K562 (cell line): ENCODE measurements around the gene EFCAB12. TPM values are rescaled to one million over a fixed set of nuclear protein-coding genes. Genes with fewer than 3 reads are reported as not detected.
A peak's percentile ranks its signal among the peaks of the same experiment; 100 is the strongest.

ENCODE experiments used
- ADNP ChIP-seq: fragments of 200-800 bp; sonication (Bioruptor generic); IDR thresholded peaks from 2 replicates; pipeline ENCODE4 v1.6.1; 2016; ENCODE audit warnings: missing genetic modification characterization, missing compliant biosample characterization
- BRF1 ChIP-seq: IDR thresholded peaks from 3 replicates; pipeline ENCODE4 v1.6.1; 2011; ENCODE audit warnings: borderline replicate concordance, mild to moderate bottlenecking; ENCODE audit not compliant: insufficient read length; ENCODE audit errors: extremely low read depth
- CBX1 ChIP-seq: sonication (generic); IDR thresholded peaks from 2 replicates; pipeline ENCODE4 v1.6.1; 2016; ENCODE audit warnings: antibody characterized with exemption, low read depth, mild to moderate bottlenecking
- CREBBP ChIP-seq: IDR thresholded peaks from one replicate; pipeline ENCODE4 v1.6.1; 2012; ENCODE audit warnings: low read depth, mild to moderate bottlenecking, control low read depth, inconsistent platforms, low read length
- DEAF1 ChIP-seq: fragments of 450-650 bp; formaldehyde crosslinking; IDR thresholded peaks from 2 replicates; pipeline ENCODE4 v1.4.0; 2020; ENCODE audit warnings: mild to moderate bottlenecking, moderate library complexity
- DMBX1 ChIP-seq: fragments of 250-450 bp; sonication (Bioruptor Pico); IDR thresholded peaks from 2 replicates; pipeline ENCODE4 v1.8.0; 2022; ENCODE audit warnings: inconsistent platforms, mild to moderate bottlenecking, moderate library complexity, borderline replicate concordance
- ETV1 ChIP-seq: fragments of 450-650 bp; conservative IDR thresholded peaks from 2 replicates; pipeline ENCODE4 v1.6.1; 2016; ENCODE audit warnings: missing genetic modification characterization, control low read depth, low read depth, missing compliant biosample characterization
- ETV5 ChIP-seq: sonication (generic); formaldehyde crosslinking; IDR thresholded peaks from 2 replicates; pipeline ENCODE4 v1.4.0; 2020; ENCODE audit warnings: low read depth, mild to moderate bottlenecking, missing genetic modification reagents
- FOXP4 ChIP-seq: sonication (generic); formaldehyde crosslinking; IDR thresholded peaks from 2 replicates; pipeline ENCODE4 v1.8.0; 2022; ENCODE audit warnings: mild to moderate bottlenecking, missing genetic modification reagents, borderline replicate concordance
- KAT8 ChIP-seq: fragments of 450-650 bp; IDR thresholded peaks from 2 replicates; pipeline ENCODE4 v1.6.1; 2016; ENCODE audit warnings: low read depth, mild to moderate bottlenecking
- NR3C1 ChIP-seq: sonication (generic); formaldehyde crosslinking; IDR thresholded peaks from 2 replicates; pipeline ENCODE4 v1.8.1; 2022; ENCODE audit warnings: missing genetic modification reagents
- PML ChIP-seq: IDR thresholded peaks from 2 replicates; pipeline ENCODE4 v1.6.1; 2012; ENCODE audit warnings: low read length, inconsistent platforms
- RFX5 ChIP-seq: IDR thresholded peaks from 2 replicates; pipeline ENCODE4 v1.6.1; 2011; ENCODE audit warnings: low read depth, mild to moderate bottlenecking, improper control_type of control experiment, low read length
- SAFB2 ChIP-seq: fragments of 200-400 bp; formaldehyde crosslinking; IDR thresholded peaks from 2 replicates; pipeline ENCODE4 v1.6.1; 2018; ENCODE audit warnings: borderline replicate concordance, low read length, low read depth, moderate library complexity; ENCODE audit not compliant: severe bottlenecking
- TAF7 ChIP-seq: fragments of 450-650 bp; IDR thresholded peaks from 2 replicates; pipeline ENCODE4 v1.6.1; 2016; ENCODE audit warnings: missing genetic modification characterization, missing compliant biosample characterization
- TCF7L2 ChIP-seq: fragments of 150-350 bp; IDR thresholded peaks from 2 replicates; pipeline ENCODE4 v1.6.1; 2016; ENCODE audit warnings: low read depth, mild to moderate bottlenecking, low read length, moderate library complexity
- TGIF2 ChIP-seq: sonication (generic); formaldehyde crosslinking; IDR thresholded peaks from 2 replicates; pipeline ENCODE4 v1.8.1; 2022; ENCODE audit warnings: mild to moderate bottlenecking, missing genetic modification reagents, moderate library complexity
- U2AF1 ChIP-seq: fragments of 200-400 bp; formaldehyde crosslinking; optimal IDR thresholded peaks from 2 replicates; pipeline ENCODE3; 2017; ENCODE audit warnings: mild to moderate bottlenecking, low read depth, low read length, moderate library complexity
- USF1 ChIP-seq: sonication (generic); formaldehyde crosslinking; IDR thresholded peaks from 2 replicates; pipeline ENCODE4 v1.9.0; 2022; ENCODE audit warnings: mild to moderate bottlenecking, missing genetic modification reagents
- VEZF1 ChIP-seq: fragments of 200-800 bp; sonication (Bioruptor generic); IDR thresholded peaks from 2 replicates; pipeline ENCODE4 v1.6.1; 2017; ENCODE audit warnings: missing genetic modification characterization, missing compliant biosample characterization
- polyA plus RNA-seq, 8 experiments: library from polyadenylated mRNA; depleted of rRNA in 4 of 8; stranded (reverse) in 5 of 8; unstranded in 3 of 8; fragments of >200 nt; fragmentation: Nextera tagmentation in 2 of 8; fragmentation: Illumina TruSeq in 1 of 8; extraction: Ambion mirVana in 2 of 8; extraction: Trizol in 1 of 8; gene quantifications; 2 replicates each; pipeline versions ENCODE4 v1.2.1 to v1.2.3, GENCODE V29; 2011 to 2014; ENCODE audit warnings: inconsistent platforms in 1 of 8, missing spikeins in 1 of 8
- total RNA-seq, 7 experiments: library from RNA; depleted of rRNA in 6 of 7; stranded (reverse); fragments of >200 nt in 6 of 7; fragmentation: Illumina TruSeq in 2 of 7; extraction: Trizol in 2 of 7; gene quantifications; 2 replicates each; pipeline versions ENCODE4 v1.2.1 to v1.2.3, GENCODE V29; 2011 to 2021; ENCODE audit warnings: low replicate concordance in 1 of 7
- TF ChIP-seq, protein P1 (sequence below): sonication (generic); formaldehyde crosslinking; IDR thresholded peaks from 2 replicates; pipeline ENCODE4 v1.8.0; 2022; ENCODE audit warnings: missing genetic modification reagents, mild to moderate bottlenecking, borderline replicate concordance

The EFCAB12 gene
- total and polyA plus RNA-seq, 9 of the 15 experiments (the other 6 are each of a cell fraction or from before 2014, with no cell fraction given), result 0.08 to 0.95 (median 0.56) TPM; not detected in 1

- TF ChIP-seq USF1, result no peak
- no peak; the same call in 1 of the 2 replicates for TF ChIP-seq VEZF1 (CRISPR knock-in tag)
- TF ChIP-seq ETV1 (tag), result peak; percentile 95
- TF ChIP-seq TCF7L2, result no peak
- TF ChIP-seq, protein P1, sequence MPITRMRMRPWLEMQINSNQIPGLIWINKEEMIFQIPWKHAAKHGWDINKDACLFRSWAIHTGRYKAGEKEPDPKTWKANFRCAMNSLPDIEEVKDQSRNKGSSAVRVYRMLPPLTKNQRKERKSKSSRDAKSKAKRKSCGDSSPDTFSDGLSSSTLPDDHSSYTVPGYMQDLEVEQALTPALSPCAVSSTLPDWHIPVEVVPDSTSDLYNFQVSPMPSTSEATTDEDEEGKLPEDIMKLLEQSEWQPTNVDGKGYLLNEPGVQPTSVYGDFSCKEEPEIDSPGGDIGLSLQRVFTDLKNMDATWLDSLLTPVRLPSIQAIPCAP (CRISPR knock-in tag), result no peak
- TF ChIP-seq BRF1, result no peak
- TF ChIP-seq SAFB2, result no peak
- TF ChIP-seq DEAF1 (CRISPR knock-in tag), result no peak
- no peak for TF ChIP-seq NR3C1 (CRISPR knock-in tag)
- no peak for TF ChIP-seq RFX5
- no peak for TF ChIP-seq TAF7 (tag)
- no peak for TF ChIP-seq PML
- TF ChIP-seq CREBBP, result no peak
- TF ChIP-seq DMBX1, result no peak
- TF ChIP-seq ADNP, result no peak
- 0 out of 2 replicates have a peak, but pooled peaks have one; percentile 32 for TF ChIP-seq KAT8
- TF ChIP-seq TGIF2 (CRISPR knock-in tag), result no peak
- peak; percentile 82; the same call in 1 of the 2 replicates for TF ChIP-seq ETV5 (CRISPR knock-in tag)
- no peak for TF ChIP-seq FOXP4
- no peak for TF ChIP-seq U2AF1
- no peak for TF ChIP-seq CBX1
Measured at GRCh38 chr3:129399145-129399894, 29.1 kb downstream of the EFCAB12 start (continued).
